Occipital lobe (tissue), 2 donors: ENCODE measurements around the gene EXOC3. TPM values are rescaled to one million over a fixed set of nuclear protein-coding genes. Genes with fewer than 3 reads are reported as not detected.
"Not testable (repeated sequence)": the region's sequence is repeated elsewhere in the genome, so short reads cannot be mapped to it uniquely, and the experiment has no call there.

Source experiments
- DNase-seq: peaks from one replicate; lab custom pipeline; 2025; lab: John Stamatoyannopoulos, UW
- total RNA-seq: library from RNA; depleted of rRNA; stranded (reverse); fragments of >200 nt; gene quantifications from one replicate; pipeline ENCODE4 v1.2.3, GENCODE V29; 2014

The EXOC3 gene
- 21.5 TPM for total RNA-seq

DNA sequence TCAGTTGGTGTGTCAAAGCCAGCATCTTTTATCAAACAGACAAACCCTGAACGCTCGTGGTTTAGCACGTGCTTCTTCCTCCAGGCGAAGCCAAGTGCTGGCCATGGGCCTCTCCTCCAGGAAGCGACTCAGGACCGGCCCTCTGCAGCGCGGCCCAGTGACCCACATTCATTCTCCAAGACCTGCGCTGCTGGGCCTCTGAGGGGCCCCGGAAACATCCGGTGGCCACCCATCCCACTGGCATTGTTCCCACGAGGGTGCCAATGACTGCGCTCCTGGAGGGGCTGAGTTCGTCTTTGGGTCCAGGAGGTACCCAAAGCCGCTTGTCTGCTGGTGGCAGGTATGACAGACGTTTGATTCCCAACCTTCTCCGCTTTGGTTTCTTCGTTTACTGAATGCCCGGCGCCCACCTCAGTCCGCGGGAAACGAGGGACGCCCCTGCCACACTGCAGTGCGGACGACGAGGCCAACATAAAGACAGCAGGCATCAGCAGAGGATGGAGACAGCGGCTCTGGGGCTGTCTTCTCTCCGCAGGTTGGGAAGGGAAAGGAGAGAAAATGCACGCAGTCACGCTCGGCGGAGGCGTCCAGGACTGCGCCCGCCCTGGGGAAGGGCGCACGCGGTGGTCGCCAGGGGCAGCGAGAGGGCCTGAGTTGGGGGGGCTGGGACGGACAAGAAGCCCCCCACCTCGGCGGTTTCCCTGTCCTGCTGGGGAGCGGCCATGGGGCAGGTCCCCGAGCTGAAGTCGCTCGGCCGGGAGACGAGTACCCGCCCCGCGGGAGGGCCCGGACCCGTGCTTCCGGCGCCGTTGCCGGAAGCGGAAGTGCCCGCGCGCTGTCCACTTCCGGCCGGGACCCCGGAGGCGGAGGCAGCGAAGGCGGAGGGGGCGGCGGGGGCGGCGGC is at the start of gene EXOC3:
Gene EXOC3 (plus strand): TSS at position 842 of the 904 bp plus-strand sequence. CDS start 3,030 bp downstream, outside the sequence.
- DNase-seq = peak; percentile 45

DNA sequence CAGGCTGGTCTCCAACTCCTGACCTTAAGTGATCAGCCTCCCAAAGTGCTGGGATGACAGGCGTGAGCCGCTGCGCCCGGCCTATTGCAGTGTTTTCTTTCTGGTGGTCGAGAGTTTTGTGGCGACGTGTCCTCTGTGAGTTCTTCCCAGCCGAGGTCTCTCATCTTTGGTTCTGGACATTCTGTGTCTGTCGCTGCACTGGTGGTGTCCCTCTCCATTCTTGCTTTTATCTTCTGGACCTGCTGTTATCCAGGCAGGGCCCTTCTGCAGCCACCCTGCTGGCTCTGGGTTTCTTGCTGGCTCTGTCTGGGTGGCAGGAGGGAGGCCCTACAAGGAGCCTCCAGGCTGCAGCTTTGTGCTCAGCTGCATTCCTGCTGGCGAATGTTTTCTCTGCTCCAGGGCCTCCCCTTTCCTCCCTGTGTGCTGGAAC is 49.1 kb upstream of the EXOC3 start:
- no peak for DNase-seq

DNA sequence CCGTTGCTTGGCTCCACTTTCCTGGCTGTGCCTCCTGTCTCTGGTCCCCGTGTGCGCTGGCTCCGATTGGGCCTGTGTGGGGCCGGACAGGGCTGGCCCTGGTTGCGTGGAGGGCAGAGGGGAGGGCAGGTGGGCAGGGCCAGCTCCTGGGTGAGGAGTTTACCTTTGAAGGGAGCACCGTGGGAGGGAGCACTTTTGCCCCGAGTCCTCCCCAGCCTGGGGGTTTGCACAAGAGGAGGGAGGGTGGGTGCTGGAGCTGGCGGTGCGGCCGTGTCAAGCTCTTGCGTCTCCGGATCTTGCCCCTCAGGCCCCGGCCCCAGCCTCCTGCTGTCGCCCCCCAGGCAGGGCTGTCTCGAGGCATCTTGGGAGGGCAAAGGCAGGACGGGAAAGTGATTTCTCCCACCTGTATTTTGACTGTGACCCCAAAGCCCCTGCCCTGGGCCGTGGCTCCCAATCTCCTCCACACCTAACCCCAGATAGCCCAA is 48.3 kb upstream of the EXOC3 start:
- no peak for DNase-seq

DNA sequence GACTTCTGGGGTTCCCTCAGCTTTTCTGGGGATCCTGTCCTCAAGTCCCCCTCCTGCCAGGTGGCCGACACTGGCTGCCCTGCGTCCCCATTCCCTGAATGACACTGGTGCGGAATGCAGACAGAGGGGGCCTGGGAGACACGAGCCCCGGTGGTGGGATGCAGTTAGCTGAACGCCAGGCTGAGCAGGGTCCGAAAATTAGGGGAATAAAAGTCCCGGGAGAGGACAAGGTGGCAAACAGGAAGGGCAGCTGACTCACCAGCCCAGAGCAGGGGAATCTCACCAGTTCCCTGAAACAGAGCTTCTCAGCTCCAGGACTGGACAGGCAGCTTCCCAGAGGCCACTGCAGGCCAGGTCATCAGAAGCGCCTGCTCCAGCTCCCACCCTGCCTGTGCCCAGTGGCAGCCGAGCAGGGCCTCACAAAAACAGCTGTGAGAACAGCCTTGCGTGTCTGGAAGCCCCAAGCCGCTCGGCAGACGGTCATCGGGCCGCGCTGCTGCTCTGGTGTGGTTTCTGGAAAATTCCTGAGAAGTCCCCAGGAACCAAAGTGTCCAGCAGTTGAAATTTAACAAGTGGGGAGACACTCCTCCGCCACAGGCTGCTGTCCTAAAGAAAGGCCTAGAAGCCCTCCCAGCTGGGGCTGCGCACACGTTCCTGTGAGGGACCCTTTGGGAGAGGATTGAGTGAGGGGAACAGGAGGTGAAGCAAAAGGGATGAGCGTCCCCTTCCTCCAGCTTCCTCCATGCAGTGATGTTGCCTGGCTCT is 47.6 kb upstream of the EXOC3 start:
- DNase-seq = no peak

DNA sequence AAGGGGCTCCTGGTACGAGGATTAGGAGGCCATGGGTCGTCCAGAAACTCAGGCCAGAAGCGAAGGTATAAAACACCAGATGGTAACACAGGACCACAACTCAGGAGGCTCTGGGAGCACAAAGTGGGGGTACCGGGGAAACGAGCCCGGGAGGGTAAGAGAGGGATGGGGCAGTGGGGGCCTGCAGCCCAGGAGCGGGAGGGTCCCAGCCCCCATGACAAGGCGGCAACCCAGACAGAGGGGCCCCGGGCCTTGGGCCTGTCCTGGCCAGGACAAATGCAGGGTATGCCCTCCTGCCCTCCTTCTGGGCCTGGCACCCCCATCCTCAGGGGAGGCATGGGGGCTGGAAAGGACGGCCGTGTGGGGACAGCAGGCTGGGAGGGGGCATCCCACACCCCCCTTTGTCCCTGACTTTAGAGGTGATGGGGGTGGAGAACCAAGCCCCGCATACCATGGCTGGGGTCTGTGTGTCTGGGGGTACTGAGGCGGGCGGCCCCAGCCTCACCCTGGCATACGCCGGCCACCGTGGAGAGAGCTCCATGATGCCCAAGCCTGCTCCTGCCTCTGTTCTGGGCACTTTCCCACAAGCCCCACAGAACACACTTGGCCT is 47.0 kb upstream of the EXOC3 start:
- no peak for DNase-seq

DNA sequence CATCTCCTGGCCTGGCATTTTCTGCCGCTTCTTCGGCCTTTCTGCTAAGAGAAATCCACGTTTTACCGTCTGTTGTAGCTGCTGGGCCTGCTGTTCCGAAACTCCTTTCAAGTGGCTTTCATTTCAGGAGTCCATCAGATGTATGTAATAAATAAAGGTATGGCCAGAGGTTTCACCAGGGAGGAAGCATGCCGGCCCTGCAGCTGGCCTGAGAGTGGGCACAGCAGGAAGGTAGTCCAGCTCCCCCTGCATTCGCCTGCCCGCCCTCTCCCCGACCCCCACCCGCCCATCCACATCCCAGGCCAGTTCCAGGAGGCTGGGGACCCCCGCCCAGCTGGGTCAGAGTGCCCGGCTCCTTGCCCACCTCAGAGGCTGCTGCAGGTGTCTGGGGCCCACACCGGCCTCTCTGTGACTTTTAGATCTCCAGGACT is 46.4 kb upstream of the EXOC3 start:
- DNase-seq = no peak

DNA sequence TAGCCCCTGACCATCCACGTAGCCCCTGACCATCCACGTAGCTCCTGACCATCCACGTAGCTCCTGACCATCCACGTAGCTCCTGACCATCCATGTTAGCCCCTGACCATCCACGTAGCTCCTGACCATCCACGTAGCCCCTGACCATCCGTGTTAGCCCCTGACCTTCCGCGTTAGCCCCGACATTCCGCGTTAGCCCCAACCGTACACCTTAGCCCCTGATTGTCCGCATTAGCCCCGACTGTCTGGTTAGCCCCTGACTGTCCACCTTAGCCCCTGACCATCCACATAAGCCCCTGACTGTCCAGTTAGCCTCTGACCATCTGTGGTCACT is 44.9 kb upstream of the EXOC3 start:
- DNase-seq = not testable (repeated sequence)

DNA sequence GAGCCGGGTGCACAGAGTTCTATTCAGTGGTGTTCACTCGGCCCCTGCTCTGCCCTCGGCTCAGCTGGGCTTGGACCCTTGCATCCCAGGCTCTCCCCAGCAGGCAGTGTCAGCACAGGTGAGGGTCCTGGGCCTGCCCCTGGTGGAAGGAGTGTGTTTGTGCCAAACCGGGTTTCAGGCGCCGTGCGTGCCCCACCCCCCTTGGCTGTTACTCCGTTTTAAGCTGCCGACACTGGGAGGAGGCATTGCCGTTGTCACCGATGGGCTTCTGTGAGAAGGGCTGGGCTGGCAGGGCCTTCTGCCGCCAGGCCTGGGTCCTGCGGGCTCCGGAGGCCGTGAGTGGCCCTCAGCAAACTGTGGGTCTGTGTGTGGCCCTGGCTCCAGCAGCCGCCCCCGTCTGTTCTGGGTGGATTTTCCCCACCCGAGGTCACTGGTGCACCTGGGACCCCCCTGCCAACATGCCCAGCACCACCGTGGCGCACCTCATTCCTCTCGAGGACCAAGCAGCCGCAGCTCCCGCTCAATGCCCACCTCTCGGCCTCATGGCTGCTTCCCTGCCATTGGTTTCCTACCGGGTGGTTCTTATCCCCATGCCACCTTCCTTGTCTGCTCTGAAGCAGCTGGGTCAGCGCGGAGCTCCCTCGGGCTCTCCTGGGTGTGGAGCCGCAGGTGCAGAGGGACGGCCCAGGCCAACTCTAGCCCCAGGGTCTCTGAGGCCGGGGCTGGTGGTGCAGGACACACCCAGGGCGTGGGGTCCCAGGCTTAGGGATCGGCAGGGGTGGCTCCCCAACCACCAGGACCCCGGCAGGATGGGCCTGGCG is 44.3 kb upstream of the EXOC3 start:
- no peak for DNase-seq

DNA sequence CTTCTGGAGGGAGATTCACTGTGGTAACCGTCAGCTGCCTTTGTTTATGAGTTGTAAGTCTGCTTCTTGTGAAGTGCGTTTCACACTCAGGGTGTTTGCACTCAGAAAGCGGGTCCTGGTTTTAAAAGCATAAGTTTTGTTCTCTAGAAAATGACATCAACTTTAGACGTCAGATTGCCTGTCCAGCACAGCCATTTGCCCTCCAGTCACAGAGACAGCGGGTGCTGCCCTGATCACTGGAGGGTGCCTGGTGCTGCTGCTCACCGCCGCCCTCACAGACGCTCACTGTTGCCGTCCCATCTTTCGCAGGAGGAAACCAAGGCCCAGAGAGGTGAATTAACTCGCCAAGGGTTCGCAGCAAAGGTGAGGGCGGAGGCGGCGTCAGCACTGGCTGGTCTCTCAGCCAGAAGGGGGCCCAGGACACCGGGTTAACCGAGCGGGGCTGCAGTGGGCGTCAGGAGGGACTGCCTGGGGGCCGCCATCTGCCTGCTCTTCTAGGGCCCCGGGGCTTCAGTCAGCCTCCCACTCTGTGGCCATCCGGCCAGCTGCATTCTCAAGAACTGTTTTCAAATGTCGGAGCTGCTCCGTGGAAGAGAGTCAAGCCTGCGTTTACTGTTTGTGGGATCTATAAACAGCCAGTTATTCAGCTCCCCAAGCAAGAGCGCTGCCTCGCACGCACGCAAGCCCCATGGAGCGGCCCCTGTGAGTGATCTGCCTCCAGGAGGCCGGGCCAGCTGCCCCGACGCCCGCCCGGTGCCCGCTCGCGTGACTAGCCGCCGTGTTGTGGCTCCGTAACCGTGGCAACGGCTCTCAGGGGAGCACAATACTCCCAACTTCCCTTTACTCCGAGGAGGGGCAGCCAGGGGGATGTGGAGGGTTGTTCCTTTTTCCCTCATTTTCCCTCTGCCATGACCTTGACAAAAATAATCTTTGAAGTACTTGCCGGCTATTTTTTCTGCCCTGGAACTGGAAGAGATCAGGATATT is 43.4 kb upstream of the EXOC3 start:
- DNase-seq = no peak

DNA sequence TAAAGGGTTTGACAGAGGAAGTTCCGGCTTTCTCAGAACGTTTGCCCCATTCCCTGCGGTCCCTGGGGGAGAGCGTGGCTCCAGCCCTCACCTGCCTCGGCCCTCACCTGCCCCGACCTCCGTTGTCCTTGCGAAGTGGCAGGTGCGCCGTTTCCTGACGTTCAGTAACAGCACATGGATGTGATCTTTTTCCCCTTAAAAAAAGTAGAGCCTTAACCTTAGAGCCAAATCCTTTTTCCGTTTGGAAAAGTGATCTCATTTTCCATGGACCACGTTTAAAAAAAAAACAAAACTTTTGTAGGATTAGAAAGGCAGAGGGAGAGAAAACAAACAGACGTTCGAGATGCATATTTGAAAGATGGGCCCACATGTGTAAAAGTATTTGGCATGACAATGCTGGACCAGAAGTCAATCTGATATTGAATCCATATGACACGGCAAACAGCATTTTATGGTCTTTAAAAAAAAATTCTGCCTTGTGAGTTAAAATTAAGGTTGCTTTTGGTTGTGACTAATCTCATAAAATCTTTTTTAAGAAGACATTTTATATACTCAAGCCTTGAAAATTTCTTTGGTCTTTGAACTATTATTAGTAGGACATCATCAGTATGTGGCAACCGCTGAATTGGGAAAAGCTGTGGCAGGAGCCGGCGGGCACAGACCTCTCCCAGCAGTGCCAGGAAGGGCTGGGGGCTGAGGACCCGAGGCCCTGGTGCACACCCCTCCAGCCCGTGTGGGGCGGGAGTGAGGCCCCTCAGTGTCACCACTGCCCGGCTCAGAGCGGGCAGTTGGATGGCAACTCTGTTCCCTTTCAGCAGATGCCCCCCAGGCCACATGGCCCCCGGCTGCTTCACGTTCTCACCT is 42.5 kb upstream of the EXOC3 start:
- DNase-seq = no peak

DNA sequence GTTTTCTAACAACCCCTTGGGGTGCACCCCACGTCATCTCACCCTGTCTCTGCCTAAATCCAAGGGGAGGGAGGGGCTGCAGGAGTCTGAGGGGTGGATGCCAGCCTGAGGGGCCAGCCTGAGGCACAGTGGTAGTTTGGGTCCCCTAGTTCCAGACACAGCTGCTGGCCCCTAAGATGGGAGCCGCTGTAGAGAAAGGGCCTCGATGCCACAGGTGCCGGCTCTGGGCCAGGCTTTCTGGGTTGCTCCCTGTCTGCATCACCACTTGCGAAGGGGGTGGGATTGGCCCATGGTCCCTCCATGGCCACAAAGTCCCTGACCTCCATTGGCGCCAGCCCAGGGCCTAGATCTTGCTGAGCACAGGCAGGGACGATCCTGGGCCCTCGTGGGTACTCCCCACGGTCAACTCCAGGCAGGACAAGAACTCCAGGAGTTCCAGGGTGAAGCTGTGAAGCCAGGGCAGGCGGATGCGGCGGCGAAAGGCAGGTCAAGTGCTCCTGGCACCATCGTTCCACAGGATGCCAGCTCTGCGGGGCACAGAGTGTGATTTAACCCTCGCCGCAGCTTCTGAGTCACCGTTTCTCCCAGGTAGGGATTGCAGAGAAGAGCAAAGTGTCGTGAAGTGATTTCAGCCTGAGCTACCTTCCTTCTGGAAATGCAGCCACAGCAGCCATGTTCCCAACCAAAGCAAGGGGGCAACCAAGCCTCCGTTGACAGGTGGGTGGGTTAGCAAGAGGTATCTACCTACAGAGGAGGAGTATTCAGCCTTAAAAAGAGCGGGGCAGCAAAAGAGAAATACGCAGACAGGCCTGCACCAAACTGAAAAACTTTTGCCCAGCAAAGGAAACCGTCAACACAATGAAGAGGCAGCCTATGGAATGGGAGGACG is 41.6 kb upstream of the EXOC3 start:
- no peak for DNase-seq

DNA sequence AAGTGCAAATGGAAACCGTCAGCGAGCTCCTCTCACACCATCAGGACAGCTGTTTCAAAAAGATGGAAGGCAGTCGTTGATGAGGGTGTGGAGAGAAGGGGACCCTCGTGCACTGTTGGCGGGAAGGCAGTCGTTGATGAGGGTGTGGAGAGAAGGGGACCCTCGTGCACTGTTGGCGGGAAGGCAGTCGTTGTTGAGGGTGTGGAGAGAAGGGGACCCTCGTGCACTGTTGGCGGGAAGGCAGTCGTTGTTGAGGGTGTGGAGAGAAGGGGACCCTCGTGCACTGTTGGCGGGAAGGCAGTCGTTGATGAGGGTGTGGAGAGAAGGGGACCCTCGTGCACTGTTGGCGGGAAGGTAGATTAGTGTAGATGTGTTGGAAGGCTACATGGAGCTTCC is 40.8 kb upstream of the EXOC3 start:
- not testable (repeated sequence) for DNase-seq

DNA sequence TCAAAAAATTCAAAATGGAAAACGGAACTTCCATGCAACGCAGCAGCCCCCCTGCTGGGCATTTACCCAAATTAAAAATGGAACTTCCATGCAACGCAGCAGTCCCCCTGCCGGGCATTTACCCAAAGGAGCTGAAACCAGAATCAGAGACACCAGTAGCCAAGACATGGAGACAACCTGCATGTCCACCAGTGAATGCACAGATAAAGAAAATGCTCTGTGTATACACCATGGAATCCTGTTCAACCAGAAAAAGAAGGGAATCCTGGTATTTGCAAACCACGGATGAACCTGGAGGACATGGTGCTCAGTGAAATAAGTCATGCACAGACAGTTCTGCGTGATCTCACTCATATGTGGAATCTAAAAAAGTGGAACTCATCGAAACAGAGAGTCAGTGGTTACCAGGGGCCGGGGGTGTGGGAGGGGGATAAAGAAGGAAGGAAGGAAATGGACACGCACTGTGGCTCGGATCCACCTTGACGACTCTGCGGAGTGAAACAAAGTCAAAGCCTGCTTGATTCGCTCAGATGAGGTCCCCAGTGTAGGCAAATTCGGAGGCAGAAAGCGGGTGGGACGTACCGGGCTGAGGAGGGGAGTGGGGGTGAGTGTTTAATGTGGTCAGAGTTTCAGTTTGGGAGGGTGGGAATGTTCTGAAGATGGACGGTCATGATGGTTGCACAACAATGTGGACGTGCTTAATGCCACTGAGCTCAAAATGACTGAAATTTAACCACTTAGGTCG is 40.2 kb upstream of the EXOC3 start:
- no peak for DNase-seq

DNA sequence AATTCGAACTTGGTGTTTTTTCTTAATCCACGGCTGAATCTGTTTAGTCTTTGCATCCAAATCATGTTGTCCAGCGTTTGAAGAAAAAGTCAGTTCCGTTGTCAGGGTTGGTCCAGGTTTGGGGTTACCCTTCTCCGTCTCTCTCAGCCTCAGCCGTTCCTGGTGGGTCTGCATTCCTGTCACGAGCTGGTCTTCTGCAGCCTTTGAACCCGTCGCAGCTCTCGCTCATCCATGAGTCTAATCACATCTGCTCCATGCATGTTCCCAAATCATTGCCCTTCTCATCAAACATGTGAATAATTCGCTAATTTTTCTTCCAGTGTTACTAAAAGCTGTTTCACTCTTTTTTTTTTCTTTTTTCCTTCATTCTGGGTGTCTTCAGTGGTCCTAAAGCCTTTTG is 39.0 kb upstream of the EXOC3 start:
- no peak for DNase-seq

DNA sequence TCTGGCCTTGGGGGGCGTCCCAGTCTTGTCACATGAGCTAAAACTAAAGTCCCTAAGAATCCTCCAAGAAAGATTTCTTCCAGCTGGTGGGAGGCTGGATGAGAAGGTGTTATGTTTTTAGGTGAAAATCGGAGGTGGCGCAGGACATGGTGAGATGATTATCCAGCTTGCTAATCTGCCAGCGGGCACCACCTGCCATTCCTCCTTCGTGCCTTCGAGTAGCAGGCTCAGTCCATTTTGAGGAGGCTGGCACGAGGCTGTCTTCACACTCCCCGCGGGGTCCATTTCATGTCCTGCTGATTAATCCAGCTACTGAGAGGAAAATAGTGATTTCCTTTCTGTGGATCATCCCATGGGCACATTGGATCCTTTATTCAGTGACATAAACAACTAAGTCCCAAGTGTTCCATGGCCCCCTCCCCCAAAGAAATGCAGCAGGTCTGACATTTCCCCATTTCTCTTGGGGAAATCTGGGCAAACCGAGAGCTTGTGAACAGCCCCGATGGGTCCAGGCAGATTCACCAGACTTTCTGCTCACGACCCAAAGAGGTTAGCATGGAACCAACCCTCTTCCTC is 38.2 kb upstream of the EXOC3 start:
- no peak for DNase-seq

DNA sequence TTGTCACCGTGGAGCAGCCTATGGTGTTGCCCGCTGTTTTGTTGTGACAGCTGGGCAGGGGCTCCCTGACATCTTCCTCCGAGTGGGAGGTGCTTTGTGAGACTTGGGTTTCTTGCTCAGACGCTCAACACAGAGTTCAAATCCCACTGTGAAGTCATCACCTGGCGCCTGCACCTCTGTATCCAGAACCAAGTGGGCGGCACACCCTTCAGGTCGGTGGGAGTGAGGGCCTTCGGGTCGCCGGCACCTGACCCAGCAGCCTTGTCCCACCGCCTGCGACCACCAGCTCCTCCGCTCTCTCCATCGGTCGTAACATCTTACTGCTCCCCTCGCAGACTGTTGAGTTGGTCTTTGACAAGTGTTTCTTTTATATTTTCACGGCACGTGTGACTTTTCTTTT is 37.6 kb upstream of the EXOC3 start:
- no peak for DNase-seq

DNA sequence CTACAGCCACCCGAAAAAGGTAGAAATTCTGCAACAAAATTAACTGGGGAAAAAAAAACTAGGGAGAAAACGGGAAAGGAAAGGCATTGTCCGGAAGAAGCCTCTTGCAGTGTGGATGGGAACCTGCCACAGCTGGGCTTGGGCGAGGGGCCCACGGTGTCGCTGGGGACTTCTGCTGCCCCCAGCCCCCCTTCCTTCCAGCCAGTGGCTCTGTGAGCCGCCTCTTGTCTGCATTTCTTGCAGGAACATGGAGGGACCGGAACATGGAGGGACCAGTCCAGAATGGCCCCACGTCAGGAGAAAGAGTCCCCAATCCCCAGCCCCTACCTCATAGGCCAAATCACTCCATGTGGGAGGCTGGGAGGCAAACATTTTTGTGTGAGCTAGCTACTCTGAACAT is 36.9 kb upstream of the EXOC3 start:
- no peak for DNase-seq
